PC-9 (cell line): ENCODE measurements around the gene MOB3A. TPM values are rescaled to one million over a fixed set of nuclear protein-coding genes. Genes with fewer than 3 reads are reported as not detected.

Experiments used
- BruUV-seq: library from RNA; stranded (reverse); fragments of 400-500 nt; replicated peaks from 2 replicates; lab custom pipeline; 2021; lab: Mats Ljungman, UMichigan
- CTCF ChIA-PET: fragments of 300-600 bp; sonication (Branson Sonifier 250); formaldehyde crosslinking; loops from one replicate; lab custom pipeline; 2022; ENCODE audit warnings: antibody characterized with exemption; lab: Charles Lee
- POLR2A ChIA-PET: fragments of 300-600 bp; sonication (Branson Sonifier 250); formaldehyde crosslinking; loops from one replicate; lab custom pipeline; 2022; ENCODE audit warnings: antibody characterized with exemption; ENCODE audit not compliant: unreplicated experiment; lab: Charles Lee
- DNase-seq, 2 experiments: peaks; one replicate each; pipeline versions ENCODE4 v3.0.0 to v3.0.0-alpha.2; 2015 to 2022; ENCODE audit warnings: mixed read lengths in 1 of 2
- H2AFZ ChIP-seq: fragments of 200-600 bp; sonication (generic); 2 replicates; pipeline ENCODE4 v1.8.1; 2017; ENCODE audit warnings: antibody characterized with exemption
- H3F3A ChIP-seq: fragments of 200-600 bp; sonication (generic); 2 replicates; pipeline ENCODE4 v1.8.1; 2017; ENCODE audit warnings: antibody characterized with exemption, mild to moderate bottlenecking, low read depth; ENCODE audit not compliant: insufficient read depth
- H3K27ac ChIP-seq: fragments of 200-600 bp; sonication (generic); 2 replicates; pipeline ENCODE4 v1.6.1; 2016; ENCODE audit warnings: mixed run types
- H3K27me3 ChIP-seq: fragments of 200-600 bp; sonication (generic); 2 replicates; pipeline ENCODE4 v1.6.1; 2016; ENCODE audit warnings: low read depth, mixed run types; ENCODE audit not compliant: insufficient read depth
- H3K36me3 ChIP-seq: fragments of 200-600 bp; sonication (generic); 2 replicates; pipeline ENCODE4 v1.6.1; 2016; ENCODE audit warnings: low read depth, mixed run types
- H3K4me1 ChIP-seq: fragments of 200-600 bp; sonication (generic); replicated peaks from 2 replicates; pipeline ENCODE4 v1.6.1; 2016; ENCODE audit warnings: mixed run types; ENCODE audit not compliant: insufficient read depth
- H3K4me2 ChIP-seq: fragments of 200-600 bp; sonication (generic); 2 replicates; pipeline ENCODE4 v1.6.1; 2017; ENCODE audit warnings: mixed run types
- H3K4me3 ChIP-seq: fragments of 200-600 bp; sonication (generic); 2 replicates; pipeline ENCODE4 v1.6.1; 2016; ENCODE audit warnings: mixed run types
- H3K79me2 ChIP-seq: fragments of 200-600 bp; sonication (generic); 2 replicates; pipeline ENCODE4 v1.6.1; 2017; ENCODE audit warnings: low read depth, mixed run types
- H3K9me2 ChIP-seq: fragments of 200-600 bp; sonication (generic); 2 replicates; pipeline ENCODE4 v1.8.1; 2017; ENCODE audit warnings: mild to moderate bottlenecking; ENCODE audit not compliant: insufficient read depth
- H3K9me3 ChIP-seq: fragments of 200-600 bp; sonication (generic); 2 replicates; pipeline ENCODE4 v1.8.1; 2016; ENCODE audit warnings: low read depth; ENCODE audit not compliant: insufficient read depth
- H4K20me1 ChIP-seq: fragments of 200-600 bp; sonication (generic); 2 replicates; pipeline ENCODE4 v1.8.1; 2017; ENCODE audit not compliant: insufficient read depth
- EZH2 ChIP-seq: fragments of 200-600 bp; sonication (generic); IDR thresholded peaks from 2 replicates; pipeline ENCODE4 v1.8.0; 2017; ENCODE audit warnings: antibody characterized with exemption, low read depth
- intact Hi-C: fragments of 100-400 bp; cut with micrococcal nuclease; formaldehyde crosslinking; loops from one replicate; pipeline ENCODE4 v1.10.0; 2022; ENCODE audit not compliant: unreplicated experiment
- total RNA-seq: library from RNA; stranded (reverse); gene quantifications from 2 replicates; pipeline ENCODE4 v1.2.3, GENCODE V29; 2021
- TF ChIP-seq, protein P1 (sequence below): fragments of 200-600 bp; sonication (generic); conservative IDR thresholded peaks from 2 replicates; pipeline ENCODE4 v1.6.1; 2017; ENCODE audit warnings: mixed run types, antibody characterized with exemption, mild to moderate bottlenecking, moderate library complexity

Gene MOB3A
- total RNA-seq, 1 experiment from 2014 or later: 28.9 TPM

DNA sequence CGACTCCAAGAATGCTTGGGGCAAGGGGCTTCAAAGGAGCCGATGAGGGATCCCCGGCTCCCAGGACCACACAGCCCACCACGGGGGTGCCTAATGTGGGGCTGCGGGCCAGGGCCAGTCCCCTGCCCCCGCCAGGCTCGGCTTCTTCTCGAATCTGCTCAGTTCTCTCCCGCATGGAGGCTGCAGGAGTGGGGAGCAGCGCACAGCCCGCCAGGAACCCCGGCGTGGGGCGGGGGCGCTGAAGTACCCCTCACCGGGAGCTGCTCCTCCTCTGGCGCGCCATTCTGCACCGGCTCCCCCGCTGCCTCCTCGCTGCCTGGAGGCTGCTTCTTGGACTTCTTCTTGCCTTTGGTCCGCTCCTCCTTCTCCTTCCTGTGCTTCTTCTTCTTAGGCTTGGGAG, 15.3 kb upstream of the MOB3A start:
- Histone ChIP-seq H4K20me1 (no peaks in the 10 kb centered on the region), H3K9me3 (no peaks in the 10 kb centered on the region), H3K4me1 (no peaks in the 10 kb centered on the region), H3K36me3 (no peaks in the 10 kb centered on the region), H3K4me2 (no peak overlapping the region), H2AFZ (no peak overlapping the region), H3K9me2 (no peaks in the 10 kb centered on the region), H3K79me2 (no peaks in the 10 kb centered on the region), H3K27ac (no peak overlapping the region), H3K4me3 (no peak overlapping the region), H3F3A (no peaks in the 10 kb centered on the region), H3K27me3 (no peaks in the 10 kb centered on the region)
- intact Hi-C loops: no loop called here
- no TSS peak for BruUV-seq
- ChIA-PET CTCF (interaction anchor here (0.6 kb wide), 1 partner anchor 39 kb away, joined by 3 read pairs; no protein-coding TSS in a partner anchor), POLR2A (no interaction called here)
- TF ChIP-seq, protein P1, sequence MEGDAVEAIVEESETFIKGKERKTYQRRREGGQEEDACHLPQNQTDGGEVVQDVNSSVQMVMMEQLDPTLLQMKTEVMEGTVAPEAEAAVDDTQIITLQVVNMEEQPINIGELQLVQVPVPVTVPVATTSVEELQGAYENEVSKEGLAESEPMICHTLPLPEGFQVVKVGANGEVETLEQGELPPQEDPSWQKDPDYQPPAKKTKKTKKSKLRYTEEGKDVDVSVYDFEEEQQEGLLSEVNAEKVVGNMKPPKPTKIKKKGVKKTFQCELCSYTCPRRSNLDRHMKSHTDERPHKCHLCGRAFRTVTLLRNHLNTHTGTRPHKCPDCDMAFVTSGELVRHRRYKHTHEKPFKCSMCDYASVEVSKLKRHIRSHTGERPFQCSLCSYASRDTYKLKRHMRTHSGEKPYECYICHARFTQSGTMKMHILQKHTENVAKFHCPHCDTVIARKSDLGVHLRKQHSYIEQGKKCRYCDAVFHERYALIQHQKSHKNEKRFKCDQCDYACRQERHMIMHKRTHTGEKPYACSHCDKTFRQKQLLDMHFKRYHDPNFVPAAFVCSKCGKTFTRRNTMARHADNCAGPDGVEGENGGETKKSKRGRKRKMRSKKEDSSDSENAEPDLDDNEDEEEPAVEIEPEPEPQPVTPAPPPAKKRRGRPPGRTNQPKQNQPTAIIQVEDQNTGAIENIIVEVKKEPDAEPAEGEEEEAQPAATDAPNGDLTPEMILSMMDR: no peak
- no peak for TF ChIP-seq EZH2
- no peak for DNase-seq

DNA sequence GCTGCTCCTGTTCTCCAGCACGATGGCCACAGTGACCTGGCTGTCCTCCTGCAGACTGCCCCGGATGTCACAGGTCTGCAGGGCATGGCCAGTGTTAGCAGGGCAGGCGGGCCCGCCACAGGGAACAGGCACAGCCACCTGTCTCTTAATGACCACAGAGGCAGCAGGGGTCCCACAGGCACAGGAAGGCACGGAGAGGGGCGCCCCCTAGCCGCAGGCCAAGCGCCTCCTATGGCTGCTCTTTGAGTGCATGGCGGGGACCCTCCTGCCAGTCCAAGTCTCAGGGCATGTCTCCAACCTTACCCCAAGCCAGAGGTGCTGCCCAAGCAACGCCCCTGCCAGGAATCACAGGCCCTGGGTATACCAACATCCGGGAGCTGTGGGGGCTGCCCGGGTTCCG, 14.7 kb upstream of the MOB3A start:
- no peaks in the 10 kb centered on the region for H4K20me1 ChIP-seq
- H3K79me2 ChIP-seq: no peaks in the 10 kb centered on the region
- ChIA-PET CTCF (interaction anchor here (0.6 kb wide), 1 partner anchor 40 kb away, joined by 3 read pairs; no protein-coding TSS in a partner anchor), POLR2A (no interaction called here)
- TF ChIP-seq EZH2: no peak
- no peak overlapping the region for H3K4me3 ChIP-seq
- no peaks in the 10 kb centered on the region for H3K36me3 ChIP-seq
- no peaks in the 10 kb centered on the region for H3K4me1 ChIP-seq
- no peaks in the 10 kb centered on the region for H3F3A ChIP-seq
- H3K27ac ChIP-seq: no peak overlapping the region
- H3K9me2 ChIP-seq: no peaks in the 10 kb centered on the region
- no peaks in the 10 kb centered on the region for H3K27me3 ChIP-seq
- no peak overlapping the region for H2AFZ ChIP-seq
- intact Hi-C loops: no loop called here
- no TSS peak for BruUV-seq
- H3K4me2 ChIP-seq: no peak overlapping the region
- no peak for DNase-seq
- H3K9me3 ChIP-seq: no peaks in the 10 kb centered on the region

DNA sequence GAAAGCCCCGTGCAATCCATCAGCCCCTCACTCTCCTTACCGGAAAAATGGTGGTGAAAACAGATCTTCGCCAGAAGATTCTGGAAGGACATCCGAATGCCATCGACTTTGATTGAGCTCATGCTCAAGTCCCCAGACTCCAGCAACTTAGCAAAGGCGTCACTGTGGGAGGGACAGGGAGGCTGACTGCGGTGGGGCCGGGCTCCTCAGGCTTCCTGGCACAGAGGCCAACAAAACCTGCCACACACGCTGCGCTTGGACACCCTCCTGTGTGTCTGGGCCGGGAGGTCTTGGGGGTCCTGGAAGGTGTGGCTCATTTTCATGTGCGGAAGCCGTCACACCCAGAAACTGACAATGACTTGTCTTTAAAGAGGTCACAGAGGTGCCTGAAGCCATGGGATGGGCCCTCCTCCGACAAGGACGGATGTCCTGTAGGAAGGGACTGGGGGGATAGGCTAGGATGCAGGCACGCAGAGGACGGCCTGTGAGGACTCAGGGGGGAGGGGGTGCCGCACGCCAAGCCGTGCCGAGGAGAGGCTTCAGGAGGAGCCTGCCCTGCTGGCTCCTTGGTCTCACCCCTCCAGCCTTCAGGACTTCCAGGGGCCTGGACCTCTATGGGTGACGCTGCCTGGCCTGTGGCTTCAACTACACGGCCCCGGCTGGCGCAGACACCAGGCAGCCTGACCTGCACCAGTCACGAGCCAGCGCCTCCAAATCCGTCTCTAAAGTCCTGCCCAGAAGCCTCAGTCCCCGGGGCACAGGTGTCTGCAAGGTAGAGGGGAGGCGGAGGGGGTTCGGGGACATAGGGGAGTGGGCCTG, 13.1 kb upstream of the MOB3A start:
- ChIA-PET CTCF (no interaction called here), POLR2A (no interaction called here)
- Histone ChIP-seq H3K27me3 (no peaks in the 10 kb centered on the region), H2AFZ (no peak overlapping the region), H4K20me1 (no peaks in the 10 kb centered on the region), H3K27ac (no peak overlapping the region), H3K9me3 (no peaks in the 10 kb centered on the region), H3K4me2 (no peak overlapping the region), H3K4me1 (no peaks in the 10 kb centered on the region), H3K36me3 (no peaks in the 10 kb centered on the region), H3F3A (no peaks in the 10 kb centered on the region), H3K4me3 (no peak overlapping the region), H3K9me2 (no peaks in the 10 kb centered on the region), H3K79me2 (no peaks in the 10 kb centered on the region)
- no peak for DNase-seq
- no peak for TF ChIP-seq EZH2
- TF ChIP-seq, protein P1: no peak
- BruUV-seq: no TSS peak
- intact Hi-C loops: no loop called here
